Neural crest cell (in vitro differentiated cells): ENCODE results near the gene ADRA2B. TPM values are rescaled to one million over a fixed set of nuclear protein-coding genes. Genes with fewer than 3 reads are reported as not detected.

Source experiments
- DNase-seq: peaks from one replicate; pipeline ENCODE4 v3.0.0; 2021; ENCODE audit warnings: low read depth, mixed read lengths, low spot score
- H3K27ac Mint-ChIP-seq: one replicate; pipeline ENCODE4 v1.8.0; 2021; ENCODE audit warnings: mild to moderate bottlenecking, mixed read lengths; ENCODE audit not compliant: unreplicated experiment
- H3K27me3 Mint-ChIP-seq: 2 replicates; pipeline ENCODE4 v1.8.0; 2021; ENCODE audit warnings: low read depth, mild to moderate bottlenecking, mixed read lengths
- H3K36me3 Mint-ChIP-seq: 2 replicates; pipeline ENCODE4 v1.8.0; 2021; ENCODE audit warnings: low read depth, mild to moderate bottlenecking, mixed read lengths
- H3K4me1 Mint-ChIP-seq: 2 replicates; pipeline ENCODE4 v1.8.0; 2021; ENCODE audit warnings: mixed read lengths
- H3K4me3 Mint-ChIP-seq: one replicate; pipeline ENCODE4 v1.8.0; 2021; ENCODE audit warnings: mild to moderate bottlenecking, mixed read lengths
- H3K9me3 Mint-ChIP-seq: 2 replicates; pipeline ENCODE4 v1.8.0; 2021; ENCODE audit warnings: mixed read lengths
- CTCF ChIP-seq: fragments of 200-600 bp; sonication (generic); conservative IDR thresholded peaks from 2 replicates; pipeline ENCODE4 v1.5.0; 2021; ENCODE audit warnings: antibody characterized with exemption, mild to moderate bottlenecking
- total RNA-seq: library from RNA; stranded (reverse); gene quantifications from 2 replicates; pipeline ENCODE4 v1.2.1, GENCODE V29; 2021

ADRA2B gene
- total RNA-seq, 1 donor from 2014 or later, result 0.79 TPM

- no peaks in the 10 kb centered on the region for H3K27me3 Mint-ChIP-seq
- peaks cover 4% of the 10 kb centered on the region for H3K9me3 Mint-ChIP-seq
- no peak for DNase-seq
- TF ChIP-seq CTCF, result no peak
- H3K4me1 Mint-ChIP-seq, result peaks cover 4% of the 10 kb centered on the region
- H3K36me3 Mint-ChIP-seq, result no peaks in the 10 kb centered on the region
- H3K27ac Mint-ChIP-seq, result peak overlapping the region; percentile 78
- H3K4me3 Mint-ChIP-seq, result no peak overlapping the region
These were observed 16.2 kb downstream of the ADRA2B start for GRCh38 chr2:96099861-96100798.

- no peak for TF ChIP-seq CTCF
- H3K4me3 Mint-ChIP-seq, result no peak overlapping the region
- H3K4me1 Mint-ChIP-seq, result peaks cover 4% of the 10 kb centered on the region
- H3K9me3 Mint-ChIP-seq, result no peaks in the 10 kb centered on the region
- H3K27me3 Mint-ChIP-seq, result no peaks in the 10 kb centered on the region
- H3K27ac Mint-ChIP-seq, result no peak overlapping the region
- no peak for DNase-seq
- H3K36me3 Mint-ChIP-seq, result no peaks in the 10 kb centered on the region
These were observed 17.3 kb downstream of the ADRA2B start for GRCh38 chr2:96098900-96099590.

- Mint-ChIP-seq H3K9me3 (no peaks in the 10 kb centered on the region), H3K4me1 (peaks cover 4% of the 10 kb centered on the region), H3K27me3 (no peaks in the 10 kb centered on the region), H3K36me3 (no peaks in the 10 kb centered on the region), H3K27ac (no peak overlapping the region), H3K4me3 (no peak overlapping the region)
- no peak for DNase-seq
- TF ChIP-seq CTCF, result no peak
These were observed 18.2 kb downstream of the ADRA2B start for GRCh38 chr2:96097951-96098823.

GRCh38 chr2:96097441-96097840 is 18.9 kb downstream of the ADRA2B start:
- H3K9me3 Mint-ChIP-seq, result no peaks in the 10 kb centered on the region
- no peak for TF ChIP-seq CTCF
- no peaks in the 10 kb centered on the region for H3K36me3 Mint-ChIP-seq
- H3K4me1 Mint-ChIP-seq, result peaks cover 4% of the 10 kb centered on the region
- DNase-seq, result no peak
- no peak overlapping the region for H3K27ac Mint-ChIP-seq
- no peak overlapping the region for H3K4me3 Mint-ChIP-seq
- no peaks in the 10 kb centered on the region for H3K27me3 Mint-ChIP-seq

- Mint-ChIP-seq H3K27ac (no peak overlapping the region), H3K36me3 (no peaks in the 10 kb centered on the region), H3K4me3 (no peak overlapping the region), H3K9me3 (no peaks in the 10 kb centered on the region), H3K27me3 (no peaks in the 10 kb centered on the region), H3K4me1 (peaks cover 8% of the 10 kb centered on the region)
- no peak for DNase-seq
- TF ChIP-seq CTCF, result no peak
These were observed 21.2 kb downstream of the ADRA2B start for GRCh38 chr2:96095116-96095636.
